D721Med (cell line): ENCODE measurements around the gene MIEN1.

Source experiments
- DNase-seq: peaks from one replicate; pipeline ENCODE4 v3.0.0; 2011; ENCODE audit warnings: low spot score; ENCODE audit not compliant: insufficient read length
- FAIRE-seq: peaks from 2 replicates; lab custom pipeline; 2011; peaks lifted over from hg19 to GRCh38; lab: Jason Lieb, UNC
- CTCF ChIP-seq: IDR thresholded peaks from 2 replicates; pipeline ENCODE4 v1.5.1; 2012; ENCODE audit warnings: mild to moderate bottlenecking, control low read depth; ENCODE audit not compliant: insufficient read depth; ENCODE audit errors: missing control alignments

MIEN1 gene

GRCh38 chr17:39754958-39755553, 24.7 kb upstream of the MIEN1 start:
- FAIRE-seq: no peak
- TF ChIP-seq CTCF: no peak
- no peak for DNase-seq

GRCh38 chr17:39754161-39754957, 24.0 kb upstream of the MIEN1 start:
- no peak for FAIRE-seq
- peak; percentile 94 for DNase-seq
- peak; percentile 93 for TF ChIP-seq CTCF

DNA sequence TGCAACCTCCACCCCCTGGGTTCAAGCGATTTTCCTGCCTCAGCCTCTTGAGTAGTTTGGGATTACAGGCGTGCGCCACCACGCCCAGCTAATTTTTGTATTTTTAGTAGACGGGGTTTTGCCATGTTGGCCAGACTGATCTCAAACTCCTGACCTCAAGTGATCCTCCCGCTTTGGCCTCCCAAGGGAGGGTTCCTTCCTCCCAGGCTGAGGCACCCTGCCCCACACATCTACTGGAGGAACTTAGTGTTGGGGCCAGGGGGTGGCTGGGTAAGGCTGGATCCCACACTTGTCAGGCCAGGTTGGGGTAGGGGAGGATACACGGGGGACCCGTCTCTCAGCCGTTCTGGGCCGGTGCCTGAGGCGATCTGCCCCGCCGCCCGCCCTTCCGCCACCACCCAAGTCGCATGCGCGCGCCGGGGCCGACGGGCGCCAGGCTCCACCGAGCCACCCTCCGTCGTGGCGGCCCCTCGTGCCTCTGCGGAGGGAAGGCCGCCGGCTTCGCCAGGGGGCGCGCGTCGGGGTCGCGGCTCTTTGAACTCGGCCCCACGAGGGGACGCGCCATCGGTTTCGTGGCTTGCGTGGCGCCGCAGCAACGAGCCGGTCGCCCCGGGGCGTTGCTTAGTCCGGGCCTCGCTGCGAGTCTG, 23.3 kb upstream of the MIEN1 start:
- FAIRE-seq: no peak
- peak; percentile 61 for DNase-seq
- TF ChIP-seq CTCF: peak; percentile 41

- no peak for DNase-seq
- TF ChIP-seq CTCF: no peak
- no peak for FAIRE-seq
Observed at GRCh38 chr17:39752241-39752881, 22.0 kb upstream of the MIEN1 start.

- FAIRE-seq (no peak), DNase-seq (no peak)
- TF ChIP-seq CTCF: no peak
Observed at GRCh38 chr17:39751637-39752036, 21.3 kb upstream of the MIEN1 start.

DNA sequence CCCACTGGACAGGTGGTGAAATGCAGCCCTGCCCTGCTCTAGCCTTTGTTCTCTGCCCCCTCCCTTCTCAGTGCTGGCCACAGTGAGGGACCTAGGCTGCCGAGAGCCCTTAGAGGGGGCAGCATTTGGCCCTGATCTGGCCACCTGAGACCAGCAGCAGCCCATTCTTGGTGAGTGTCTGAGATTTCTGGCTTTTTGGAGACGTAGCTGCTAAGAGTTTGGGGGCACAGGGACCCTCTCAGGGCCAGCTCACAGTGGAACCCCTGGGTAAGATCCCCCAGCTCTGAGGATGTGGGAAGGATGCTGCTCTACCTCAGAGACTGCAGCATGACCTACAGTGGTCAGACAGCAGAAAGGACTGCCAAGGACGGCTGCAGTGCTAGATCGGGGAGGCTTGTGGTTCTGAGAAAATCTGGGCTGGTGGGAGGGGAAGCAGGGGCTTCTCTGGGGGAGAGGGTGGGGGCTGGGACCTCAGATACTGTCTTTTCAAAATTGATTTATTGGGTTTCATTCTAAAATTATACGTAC, 20.7 kb upstream of the MIEN1 start:
- FAIRE-seq (no peak), DNase-seq (no peak)
- TF ChIP-seq CTCF: no peak
